Bronchial epithelial cell (primary cell): ENCODE measurements around the gene FOXD2. TPM values are rescaled to one million over a fixed set of nuclear protein-coding genes. Genes with fewer than 3 reads are reported as not detected.

Source experiments
- DNase-seq: peaks from one replicate; pipeline ENCODE4 v3.0.0-alpha.2; 2010; ENCODE audit warnings: low read depth
- FAIRE-seq: peaks from 2 replicates; lab custom pipeline; 2011; peaks lifted over from hg19 to GRCh38; lab: Jason Lieb, UNC
- H3K27me3 ChIP-seq: 2 replicates; pipeline ENCODE4 v1.5.1; 2011; ENCODE audit warnings: low read length; ENCODE audit not compliant: control insufficient read depth, insufficient read depth
- H3K36me3 ChIP-seq: 2 replicates; pipeline ENCODE4 v1.5.1; 2011; ENCODE audit warnings: low read length; ENCODE audit not compliant: control insufficient read depth, insufficient read depth
- H3K4me3 ChIP-seq: 2 replicates; pipeline ENCODE4 v1.5.1; 2011; ENCODE audit warnings: mild to moderate bottlenecking, low read depth, low read length, control low read depth
- CTCF ChIP-seq: IDR thresholded peaks from 2 replicates; pipeline ENCODE4 v1.5.1; 2011; ENCODE audit warnings: mild to moderate bottlenecking, moderate library complexity, low read length, control low read depth, inconsistent platforms; ENCODE audit not compliant: insufficient read depth, severe bottlenecking
- total RNA-seq: library from RNA; depleted of rRNA; stranded (reverse); fragments of >200 nt; gene quantifications from 2 replicates; pipeline ENCODE4 v1.2.1, GENCODE V29; 2014

FOXD2 gene
- total RNA-seq, 1 donor from 2014 or later = not detected

DNA sequence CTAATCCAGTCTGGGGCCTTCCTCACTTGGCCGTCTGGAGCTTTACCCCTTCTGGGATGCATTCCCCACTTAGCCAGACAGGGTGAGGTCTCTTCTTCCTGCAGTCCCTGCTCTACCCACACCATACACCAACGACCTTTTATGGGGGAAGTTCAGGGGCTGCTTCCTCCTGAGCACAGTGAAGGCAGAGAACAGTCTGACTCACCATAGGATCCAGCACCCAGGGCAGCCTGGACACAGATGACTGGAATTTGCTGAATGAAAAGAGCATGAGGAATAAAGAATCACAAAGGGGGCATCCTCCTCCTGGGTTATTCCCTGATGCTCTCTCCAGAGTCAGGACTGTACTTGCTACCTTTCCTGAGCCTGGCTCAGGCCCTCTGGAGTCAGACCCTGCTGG lies 26.4 kb upstream of the FOXD2 start:
- H3K36me3 ChIP-seq = no peaks in the 10 kb centered on the region
- no peaks in the 10 kb centered on the region for H3K27me3 ChIP-seq
- peak; percentile 45 for DNase-seq
- no peak overlapping the region for H3K4me3 ChIP-seq
- TF ChIP-seq CTCF = no peak
- peak; percentile 82 for FAIRE-seq

DNA sequence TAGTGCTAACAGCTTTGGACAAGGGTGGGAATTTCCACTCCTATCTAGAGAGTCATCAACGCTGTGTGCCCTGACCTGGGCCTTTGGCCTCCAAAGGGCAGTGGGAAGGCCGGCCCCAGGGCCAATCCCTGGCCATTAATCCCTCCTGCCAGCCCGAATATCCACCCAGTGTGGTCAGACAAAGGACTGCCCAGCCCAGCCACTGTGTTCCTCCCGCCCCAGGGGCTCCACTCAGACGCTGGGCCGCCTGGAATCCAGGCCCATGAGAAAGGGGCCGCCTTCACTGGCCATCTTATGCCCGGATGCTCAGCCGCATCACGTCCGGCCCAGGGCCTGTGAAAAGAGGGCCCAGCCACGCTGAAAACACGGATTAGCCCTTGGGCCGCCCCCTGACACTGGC lies 25.4 kb upstream of the FOXD2 start:
- Histone ChIP-seq H3K27me3 (peaks cover under 1% of the 10 kb centered on the region), H3K36me3 (no peaks in the 10 kb centered on the region), H3K4me3 (no peak overlapping the region)
- no peak for DNase-seq
- TF ChIP-seq CTCF = no peak
- no peak for FAIRE-seq

DNA sequence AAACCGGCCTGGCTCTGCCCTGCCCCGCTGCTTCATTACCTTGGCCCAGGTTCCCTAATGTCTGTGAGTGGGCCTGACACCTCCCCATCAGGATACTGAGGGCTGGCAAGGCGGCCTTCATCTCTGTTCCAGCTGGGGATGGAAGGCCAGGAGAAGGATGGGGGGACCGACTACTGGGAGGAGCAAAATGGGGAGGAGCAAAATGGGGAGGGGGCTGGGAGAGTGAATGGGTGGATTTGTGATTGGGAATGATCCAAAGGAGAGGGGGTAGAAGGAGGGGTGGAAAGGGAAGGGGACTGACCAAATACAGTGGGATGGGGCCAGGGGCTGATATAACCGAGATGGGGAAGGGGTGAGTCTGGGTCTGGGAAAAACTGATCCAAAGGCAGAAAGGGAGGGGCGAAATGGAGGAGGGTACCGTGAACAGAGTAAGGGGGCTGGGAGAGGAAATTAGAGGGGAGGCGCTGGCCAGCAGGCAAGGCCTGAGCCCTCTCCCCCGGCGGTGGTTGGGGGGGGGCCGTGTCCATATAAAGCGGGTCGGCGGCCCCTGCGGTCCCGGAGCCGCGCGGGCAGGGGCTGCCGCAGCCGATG lies 22.0 kb upstream of the FOXD2 start, which contains the start of gene FOXE3:
Gene FOXE3, plus strand, starts transcription at position 558 of the 591 bp plus-strand sequence. Its CDS starts 31 bp downstream, at position 589.
- H3K27me3 ChIP-seq = peaks cover 5% of the 10 kb centered on the region
- H3K36me3 ChIP-seq = no peaks in the 10 kb centered on the region
- DNase-seq (no peak), FAIRE-seq (no peak)
- peak within 1 kb of the TSS; percentile 27 for H3K4me3 ChIP-seq
- TF ChIP-seq CTCF = no peak

- peaks cover 5% of the 10 kb centered on the region for H3K27me3 ChIP-seq
- H3K4me3 ChIP-seq = peak overlapping the region; percentile 27
- TF ChIP-seq CTCF = no peak
- H3K36me3 ChIP-seq = no peaks in the 10 kb centered on the region
- FAIRE-seq (no peak), DNase-seq (no peak)
These were observed 21.3 kb upstream of the FOXD2 start for GRCh38 chr1:47416319-47417169.

- Histone ChIP-seq H3K27me3 (peaks cover 5% of the 10 kb centered on the region), H3K4me3 (no peak overlapping the region), H3K36me3 (no peaks in the 10 kb centered on the region)
- no peak for TF ChIP-seq CTCF
- FAIRE-seq (no peak), DNase-seq (no peak)
These were observed 20.4 kb upstream of the FOXD2 start for GRCh38 chr1:47417170-47418044.
